ENCODE measurements around the gene ZNF318. TPM values are rescaled to one million over a fixed set of nuclear protein-coding genes. Genes with fewer than 3 reads are reported as not detected.
"Not testable (repeated sequence)": the region's sequence is repeated elsewhere in the genome, so short reads cannot be mapped to it uniquely, and the experiment has no call there.

The ZNF318 gene
- total and polyA plus RNA-seq, 3 donors from 2014 or later: 79.7 to 123 (median 97.9) TPM

DNA sequence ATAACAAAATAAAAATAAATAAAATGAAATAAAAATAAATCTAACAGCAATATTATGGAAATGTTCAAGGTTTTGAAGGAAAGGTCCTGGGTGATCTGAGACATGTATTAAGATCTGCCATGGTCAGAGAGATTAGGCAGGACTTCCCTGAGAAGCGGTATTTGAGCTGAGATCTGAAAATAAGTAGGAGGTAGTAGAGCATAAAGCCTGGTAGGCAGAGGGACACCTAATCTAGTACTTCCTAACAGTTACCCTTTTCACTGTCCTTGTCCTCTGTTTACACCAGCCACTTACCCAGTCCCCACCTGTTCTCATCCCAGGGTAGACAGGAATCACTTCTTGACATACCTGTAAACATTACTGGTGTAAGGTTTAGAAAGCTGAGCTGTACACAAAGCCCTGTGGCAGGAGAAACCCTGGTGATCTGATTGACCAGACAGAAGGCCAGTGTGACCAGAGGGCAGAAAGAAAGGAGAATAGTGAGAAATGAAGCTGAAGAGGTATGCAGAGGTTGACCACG lies 8.3 kb upstream of the ZNF318 start:
- DNase-seq: no peak
- WGBS, 2 donors: 78% methylated on average over 2 of the region's 2 CpGs
- intact Hi-C loops (cut with DNase I; ENCODE audit: low total_unique reads): no loop called here
- H3K9me3 ChIP-seq: no peaks in the 10 kb centered on the region
- TF ChIP-seq CTCF (IDR thresholded peaks at IDR 0.05) (no peak), POLR2A (IDR thresholded peaks at IDR 0.05) (no peak)
- H3K4me3 ChIP-seq: no peak overlapping the region
- no peaks in the 10 kb centered on the region for H3K4me1 ChIP-seq
- no peaks in the 10 kb centered on the region for H3K36me3 ChIP-seq (ENCODE audit: low read depth, missing control alignments)
- H3K27me3 ChIP-seq: no peaks in the 10 kb centered on the region
- no peak overlapping the region for H3K27ac ChIP-seq

DNA sequence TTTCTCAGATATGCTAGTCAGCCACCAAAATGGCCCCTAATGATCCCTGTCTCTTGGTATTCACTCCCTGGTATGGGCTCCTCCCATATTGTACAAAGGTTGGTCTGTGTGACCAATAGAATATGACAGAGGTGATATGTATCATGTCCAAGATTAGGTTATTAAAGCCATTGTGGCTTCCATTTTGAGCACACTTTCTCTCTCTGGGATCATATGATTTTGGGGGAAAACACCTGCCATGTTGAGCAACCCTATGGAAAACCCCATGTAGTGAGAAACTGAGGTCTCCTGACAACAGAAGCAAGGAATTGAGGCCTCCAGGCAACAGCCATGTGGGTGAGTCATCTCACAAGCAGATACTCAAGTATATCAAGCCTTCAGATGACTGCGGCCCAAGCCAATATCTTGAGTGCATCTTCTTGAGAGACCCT lies 7.1 kb upstream of the ZNF318 start:
- intact Hi-C loops (cut with DNase I; ENCODE audit: low total_unique reads): no loop called here
- no peaks in the 10 kb centered on the region for H3K4me1 ChIP-seq
- H3K27me3 ChIP-seq: no peaks in the 10 kb centered on the region
- H3K9me3 ChIP-seq: no peaks in the 10 kb centered on the region
- no peak overlapping the region for H3K27ac ChIP-seq
- WGBS, 2 donors: 91 to 92% methylated on average over 1 of the region's 1 CpG
- no peaks in the 10 kb centered on the region for H3K36me3 ChIP-seq (ENCODE audit: low read depth, missing control alignments)
- H3K4me3 ChIP-seq: no peak overlapping the region
- TF ChIP-seq POLR2A (IDR thresholded peaks at IDR 0.05): no peak
- DNase-seq: no peak

GRCh38 chr6:43375693-43376092 lies 6.2 kb upstream of the ZNF318 start:
- TF ChIP-seq POLR2A (IDR thresholded peaks at IDR 0.05) (no peak), CTCF (IDR thresholded peaks at IDR 0.05) (no peak)
- no peaks in the 10 kb centered on the region for H3K4me1 ChIP-seq
- no peak for DNase-seq
- WGBS, 2 donors: 91 to 93% methylated on average over 4 of the region's 4 CpGs
- H3K36me3 ChIP-seq (ENCODE audit: low read depth, missing control alignments): no peaks in the 10 kb centered on the region
- no peak overlapping the region for H3K4me3 ChIP-seq
- no peaks in the 10 kb centered on the region for H3K9me3 ChIP-seq
- no peaks in the 10 kb centered on the region for H3K27me3 ChIP-seq
- H3K27ac ChIP-seq: no peak overlapping the region
- intact Hi-C loops (cut with DNase I; ENCODE audit: low total_unique reads): no loop called here

- Histone ChIP-seq H3K4me3 (no peak overlapping the region), H3K36me3 (ENCODE audit: low read depth, missing control alignments) (no peaks in the 10 kb centered on the region), H3K4me1 (no peaks in the 10 kb centered on the region), H3K9me3 (no peaks in the 10 kb centered on the region), H3K27ac (no peak overlapping the region), H3K27me3 (no peaks in the 10 kb centered on the region)
- intact Hi-C loops (cut with DNase I; ENCODE audit: low total_unique reads): no loop called here
- WGBS, 2 donors: 75 to 80% methylated on average over 5 of the region's 5 CpGs
- TF ChIP-seq CTCF (IDR thresholded peaks at IDR 0.05) (no peak), POLR2A (IDR thresholded peaks at IDR 0.05) (no peak)
- DNase-seq: no peak
Observed at GRCh38 chr6:43373252-43373875, 3.9 kb upstream of the ZNF318 start.

- Histone ChIP-seq H3K4me3 (peak overlapping the region; percentile 71 to 85), H3K27ac (peak overlapping the region; percentile 57 to 95)
- H3K27me3 ChIP-seq; H3K4me1 ChIP-seq; H3K9me3 ChIP-seq; intact Hi-C loops (cut with DNase I; ENCODE audit: low total_unique reads); DNase-seq; H3K36me3 ChIP-seq (ENCODE audit: low read depth, missing control alignments): not testable (repeated sequence)
- 29 to 47% methylated on average over 8 to 16 of the region's 16 CpGs for WGBS, 2 donors
Observed at GRCh38 chr6:43370003-43370580, 645 bp upstream of the ZNF318 start.
